H9 (cell line): ENCODE measurements around the gene PDZD4. TPM values are rescaled to one million over a fixed set of nuclear protein-coding genes. Genes with fewer than 3 reads are reported as not detected.

Experiments
- DNase-seq: peaks from one replicate; pipeline ENCODE4 v3.0.0-alpha.2; 2017
- H2AFZ ChIP-seq: one replicate; pipeline ENCODE4 v1.6.1; 2013; ENCODE audit warnings: mild to moderate bottlenecking, low read length, control low read depth, moderate library complexity
- H2AK5ac ChIP-seq: 2 replicates; pipeline ENCODE4 v1.6.1; 2013; ENCODE audit warnings: low read length, control low read depth, mixed read lengths; ENCODE audit not compliant: insufficient read length
- H2BK120ac ChIP-seq: one replicate; pipeline ENCODE4 v1.6.1; 2013; ENCODE audit warnings: low read depth, mild to moderate bottlenecking, low read length, control low read depth, inconsistent platforms; ENCODE audit not compliant: poor library complexity, severe bottlenecking
- H2BK12ac ChIP-seq: 2 replicates; pipeline ENCODE4 v1.6.1; 2013; ENCODE audit warnings: low read length, control low read depth, mixed read lengths, low read depth; ENCODE audit not compliant: insufficient read length
- H2BK15ac ChIP-seq: 2 replicates; pipeline ENCODE4 v1.6.1; 2013; ENCODE audit warnings: low read depth, low read length, control low read depth
- H2BK20ac ChIP-seq: one replicate; pipeline ENCODE4 v1.6.1; 2013; ENCODE audit warnings: low read depth, mild to moderate bottlenecking, low read length, control low read depth, inconsistent platforms; ENCODE audit not compliant: poor library complexity, severe bottlenecking
- H2BK5ac ChIP-seq: 2 replicates; pipeline ENCODE4 v1.6.1; 2013; ENCODE audit warnings: low read length, control low read depth, mixed read lengths; ENCODE audit not compliant: insufficient read length
- H3K14ac ChIP-seq: 2 replicates; pipeline ENCODE4 v1.6.1; 2013; ENCODE audit warnings: low read length, control low read depth; ENCODE audit not compliant: insufficient read depth
- H3K18ac ChIP-seq: 2 replicates; pipeline ENCODE4 v1.6.1; 2013; ENCODE audit warnings: low read depth, mild to moderate bottlenecking, mixed read lengths, low read length, control low read depth; ENCODE audit not compliant: insufficient read length
- H3K23ac ChIP-seq: 2 replicates; pipeline ENCODE4 v1.6.1; 2013; ENCODE audit warnings: low read length, control low read depth, mixed read lengths, low read depth; ENCODE audit not compliant: insufficient read length
- H3K23me2 ChIP-seq: 2 replicates; pipeline ENCODE4 v1.6.1; 2013; ENCODE audit warnings: low read depth, mild to moderate bottlenecking, mixed read lengths, low read length, control low read depth; ENCODE audit not compliant: insufficient read length, poor library complexity, severe bottlenecking
- H3K27ac ChIP-seq: 2 replicates; pipeline ENCODE4 v1.5.1; 2013; ENCODE audit warnings: low read length, control low read depth, mixed read lengths, low read depth; ENCODE audit not compliant: insufficient read length
- H3K27me3 ChIP-seq: 2 replicates; pipeline ENCODE4 v1.6.1; 2013; ENCODE audit warnings: low read length, control low read depth, inconsistent platforms; ENCODE audit not compliant: insufficient read depth
- H3K4ac ChIP-seq: 2 replicates; pipeline ENCODE4 v1.6.1; 2013; ENCODE audit warnings: low read depth, mild to moderate bottlenecking, control low read depth, inconsistent platforms, low read length, moderate library complexity
- H3K4me1 ChIP-seq: 2 replicates; pipeline ENCODE4 v1.6.1; 2013; ENCODE audit warnings: low read length, control low read depth, inconsistent platforms; ENCODE audit not compliant: insufficient read depth
- H3K4me2 ChIP-seq: 2 replicates; pipeline ENCODE4 v1.6.1; 2013; ENCODE audit warnings: low read length, control low read depth, mixed read lengths; ENCODE audit not compliant: insufficient read length, insufficient read depth
- H3K56ac ChIP-seq: 2 replicates; pipeline ENCODE4 v1.6.1; 2013; ENCODE audit warnings: low read depth, mild to moderate bottlenecking, mixed read lengths, low read length, control low read depth; ENCODE audit not compliant: insufficient read length
- H3K79me1 ChIP-seq: 2 replicates; pipeline ENCODE4 v1.6.1; 2013; ENCODE audit warnings: low read depth, mild to moderate bottlenecking, moderate library complexity, low read length, control low read depth, inconsistent platforms; ENCODE audit not compliant: insufficient read depth, poor library complexity, severe bottlenecking
- H3K79me2 ChIP-seq: 2 replicates; pipeline ENCODE4 v1.6.1; 2013; ENCODE audit warnings: low read length, control low read depth, inconsistent platforms; ENCODE audit not compliant: insufficient read depth
- H3K9ac ChIP-seq: 2 replicates; pipeline ENCODE4 v1.6.1; 2013; ENCODE audit warnings: low read length, control low read depth, mixed read lengths; ENCODE audit not compliant: insufficient read length; ENCODE audit errors: extremely low read depth
- H3K9me3 ChIP-seq: one replicate; pipeline ENCODE4 v1.6.1; 2013; ENCODE audit warnings: low read depth, low read length, inconsistent platforms; ENCODE audit not compliant: control insufficient read depth
- H3T11ph ChIP-seq: one replicate; pipeline ENCODE4 v1.6.1; 2013; ENCODE audit warnings: mild to moderate bottlenecking, low read length, control low read depth, inconsistent platforms
- H4K20me1 ChIP-seq: one replicate; pipeline ENCODE4 v1.6.1; 2013; ENCODE audit not compliant: control insufficient read depth, insufficient read length, insufficient read depth
- H4K5ac ChIP-seq: 2 replicates; pipeline ENCODE4 v1.6.1; 2013; ENCODE audit warnings: low read depth, mild to moderate bottlenecking, mixed read lengths, low read length, control low read depth; ENCODE audit not compliant: insufficient read length
- H4K8ac ChIP-seq: replicated peaks from 2 replicates; pipeline ENCODE4 v1.6.1; 2013; ENCODE audit warnings: low read length, control low read depth, mixed read lengths, low read depth; ENCODE audit not compliant: insufficient read length
- H4K91ac ChIP-seq: 2 replicates; pipeline ENCODE4 v1.6.1; 2013; ENCODE audit warnings: low read depth, mild to moderate bottlenecking, moderate library complexity, mixed read lengths, low read length, control low read depth; ENCODE audit not compliant: insufficient read length
- H3K27ac Mint-ChIP-seq, 3 experiments: 2 replicates in 2 of 3; 3 replicates in 1 of 3; pipeline ENCODE4 v1.8.0; 2020 to 2021; ENCODE audit warnings: mixed read lengths in 3 of 3, mild to moderate bottlenecking in 1 of 3, moderate library complexity in 1 of 3
- H3K27me3 Mint-ChIP-seq: 2 replicates; pipeline ENCODE4 v1.8.0; 2021; ENCODE audit warnings: low read depth, mild to moderate bottlenecking, moderate library complexity, mixed read lengths
- H3K36me3 Mint-ChIP-seq, 3 experiments: 2 replicates in 2 of 3; 3 replicates in 1 of 3; pipeline ENCODE4 v1.8.0; 2020 to 2021; ENCODE audit warnings: low read depth in 3 of 3, mixed read lengths in 3 of 3; ENCODE audit not compliant: insufficient read depth in 1 of 3
- H3K4me1 Mint-ChIP-seq, 2 experiments: 2 replicates each; pipeline ENCODE4 v1.8.0; 2020; ENCODE audit warnings: mixed read lengths in 2 of 2
- H3K4me3 Mint-ChIP-seq, 2 experiments: 2 replicates in 1 of 2; 3 replicates in 1 of 2; pipeline ENCODE4 v1.8.0; 2020 to 2021; ENCODE audit warnings: mild to moderate bottlenecking in 2 of 2, mixed read lengths in 2 of 2, moderate library complexity in 1 of 2
- H3K9me3 Mint-ChIP-seq, 2 experiments: 2 replicates in 1 of 2; 3 replicates in 1 of 2; pipeline ENCODE4 v1.8.0; 2020; ENCODE audit warnings: mild to moderate bottlenecking in 2 of 2, mixed read lengths in 2 of 2, moderate library complexity in 1 of 2
- WGBS: extraction: QIAGEN DNeasy Blood & Tissue Kit; methylation state at CpG from one replicate; pipeline ENCODE4 v1.1.7; 2013; ENCODE audit warnings: missing lambda C conversion rate, low lambda C conversion rate, mixed read lengths; ENCODE audit not compliant: insufficient read length; ENCODE audit errors: extremely low coverage; 5-methylcytosine and 5-hydroxymethylcytosine counted together
- total RNA-seq: library from RNA; stranded (reverse); gene quantifications from 2 replicates; pipeline ENCODE4 v1.2.1, GENCODE V29; 2021
- TF ChIP-seq, protein P1 (sequence below): fragments of 200-600 bp; sonication (generic); conservative IDR thresholded peaks from 3 replicates; pipeline ENCODE4 v1.8.0; 2021; ENCODE audit warnings: antibody characterized with exemption, mild to moderate bottlenecking

PDZD4 gene
- total RNA-seq, 1 experiment from 2014 or later: 110 TPM

DNA sequence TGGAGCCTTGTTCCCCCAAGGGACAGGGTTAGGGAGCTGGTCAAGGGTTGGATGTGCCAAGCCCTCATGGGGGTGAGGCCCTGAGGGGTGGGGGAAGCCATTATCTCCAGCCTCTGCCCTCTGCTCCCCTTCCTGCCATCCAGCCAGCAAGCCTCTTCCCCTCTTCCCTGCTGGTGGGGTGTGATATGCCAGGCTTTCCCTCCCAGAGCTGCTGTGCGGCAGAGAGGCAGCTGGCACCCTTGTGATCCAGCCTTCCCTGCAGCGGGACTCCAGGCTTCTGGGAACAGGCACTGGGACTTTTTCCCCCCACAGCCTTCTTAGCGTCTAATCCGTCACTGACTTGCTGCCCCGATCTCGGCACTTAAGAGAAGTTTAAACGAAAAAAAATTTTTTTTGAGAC lies 29.6 kb downstream of the PDZD4 start:
- no peak overlapping the region for H3K23ac ChIP-seq
- H3T11ph ChIP-seq: no peak overlapping the region
- H3K79me2 ChIP-seq: no peaks in the 10 kb centered on the region
- H3K4me3 Mint-ChIP-seq: no peak overlapping the region
- H2BK15ac ChIP-seq: no peak overlapping the region
- no peak overlapping the region for H3K14ac ChIP-seq
- WGBS: no CpG with 5 or more reads among the region's 7 CpGs
- H2BK12ac ChIP-seq: no peak overlapping the region
- DNase-seq: no peak
- H3K4me1 Mint-ChIP-seq: peaks cover 0 to 5% of the 10 kb centered on the region in 2 experiments; a peak in 2 of 4 replicates
- H3K56ac ChIP-seq: no peak overlapping the region
- H3K4me2 ChIP-seq: no peak overlapping the region
- H4K91ac ChIP-seq: no peak overlapping the region
- H4K5ac ChIP-seq: no peak overlapping the region
- H3K4ac ChIP-seq: no peak overlapping the region
- peaks cover 30 to 52% (median 31%) of the 10 kb centered on the region in 3 experiments for H3K36me3 Mint-ChIP-seq
- H3K79me1 ChIP-seq: no peaks in the 10 kb centered on the region
- H3K9me3 ChIP-seq: peaks cover 15% of the 10 kb centered on the region
- TF ChIP-seq, protein P1, sequence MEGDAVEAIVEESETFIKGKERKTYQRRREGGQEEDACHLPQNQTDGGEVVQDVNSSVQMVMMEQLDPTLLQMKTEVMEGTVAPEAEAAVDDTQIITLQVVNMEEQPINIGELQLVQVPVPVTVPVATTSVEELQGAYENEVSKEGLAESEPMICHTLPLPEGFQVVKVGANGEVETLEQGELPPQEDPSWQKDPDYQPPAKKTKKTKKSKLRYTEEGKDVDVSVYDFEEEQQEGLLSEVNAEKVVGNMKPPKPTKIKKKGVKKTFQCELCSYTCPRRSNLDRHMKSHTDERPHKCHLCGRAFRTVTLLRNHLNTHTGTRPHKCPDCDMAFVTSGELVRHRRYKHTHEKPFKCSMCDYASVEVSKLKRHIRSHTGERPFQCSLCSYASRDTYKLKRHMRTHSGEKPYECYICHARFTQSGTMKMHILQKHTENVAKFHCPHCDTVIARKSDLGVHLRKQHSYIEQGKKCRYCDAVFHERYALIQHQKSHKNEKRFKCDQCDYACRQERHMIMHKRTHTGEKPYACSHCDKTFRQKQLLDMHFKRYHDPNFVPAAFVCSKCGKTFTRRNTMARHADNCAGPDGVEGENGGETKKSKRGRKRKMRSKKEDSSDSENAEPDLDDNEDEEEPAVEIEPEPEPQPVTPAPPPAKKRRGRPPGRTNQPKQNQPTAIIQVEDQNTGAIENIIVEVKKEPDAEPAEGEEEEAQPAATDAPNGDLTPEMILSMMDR: no peak
- no peaks in the 10 kb centered on the region for H3K4me1 ChIP-seq
- peaks cover 59 to 76% of the 10 kb centered on the region in 2 experiments for H3K9me3 Mint-ChIP-seq
- peaks cover 5% of the 10 kb centered on the region for H3K27me3 Mint-ChIP-seq
- no peak overlapping the region for H2AK5ac ChIP-seq
- H4K8ac ChIP-seq: no peak overlapping the region
- no peaks in the 10 kb centered on the region for H3K27me3 ChIP-seq
- no peak overlapping the region; a peak in 1 of 7 replicates for H3K27ac Mint-ChIP-seq
- no peaks in the 10 kb centered on the region for H3K23me2 ChIP-seq
- H3K9ac ChIP-seq: no peak overlapping the region
- no peak overlapping the region for H2BK120ac ChIP-seq
- H2AFZ ChIP-seq: no peak overlapping the region
- no peak overlapping the region for H3K18ac ChIP-seq
- no peak overlapping the region for H3K27ac ChIP-seq
- H2BK5ac ChIP-seq: no peak overlapping the region
- no peaks in the 10 kb centered on the region for H4K20me1 ChIP-seq
- no peak overlapping the region for H2BK20ac ChIP-seq
